ENCODE results near the gene AS3MT. TPM values are rescaled to one million over a fixed set of nuclear protein-coding genes. Genes with fewer than 3 reads are reported as not detected.

Gene AS3MT
- total and polyA plus RNA-seq, 11 donors, result 5.2 to 42.2 (median 15.8) TPM

GRCh38 chr10:102941401-102941800 lies 72.1 kb downstream of the AS3MT start:
- Histone ChIP-seq H3K4me1 (peaks cover 0 to 22% (median 8%) of the 10 kb centered on the region in 12 donors), H3K27ac (no peak overlapping the region), H3K9me3 (no peaks in the 10 kb centered on the region), H3K27me3 (no peaks in the 10 kb centered on the region), H3K4me3 (no peak overlapping the region), H3K36me3 (peaks cover 0 to 8% (median 0%) of the 10 kb centered on the region in 9 donors)
- 95 to 100% (median 97%) methylated on average over 3 of the region's 3 CpGs for WGBS, 4 donors
- intact Hi-C loops (cut with DNase I), result no loop called here
- TF ChIP-seq CTCF (IDR thresholded peaks at IDR 0.05) (no peak), POLR2A (IDR thresholded peaks at IDR 0.05) (no peak)
- DNase-seq (no peak), ATAC-seq (no peak)

GRCh38 chr10:102945449-102945848 lies 76.2 kb downstream of the AS3MT start:
- TF ChIP-seq POLR2A (IDR thresholded peaks at IDR 0.05), result no peak
- TF ChIP-seq CTCF (IDR thresholded peaks at IDR 0.05), result no peak
- H3K27ac ChIP-seq, result no peak overlapping the region
- DNase-seq (no peak), ATAC-seq (no peak)
- peaks cover 0 to 22% (median 8%) of the 10 kb centered on the region in 12 donors for H3K4me1 ChIP-seq
- intact Hi-C loops (cut with DNase I), result no loop called here
- H3K9me3 ChIP-seq, result no peaks in the 10 kb centered on the region
- 85 to 94% (median 91%) methylated on average over 3 of the region's 3 CpGs for WGBS, 4 donors
- H3K27me3 ChIP-seq, result no peaks in the 10 kb centered on the region
- no peak overlapping the region for H3K4me3 ChIP-seq
- peaks cover 0 to 4% (median 0%) of the 10 kb centered on the region in 9 donors for H3K36me3 ChIP-seq

GRCh38 chr10:102945962-102946361 lies 76.7 kb downstream of the AS3MT start:
- ATAC-seq, result peak in 1 of 4 donors; percentile 20
- no peak for DNase-seq
- H3K4me1 ChIP-seq, result peaks cover 0 to 22% (median 8%) of the 10 kb centered on the region in 12 donors
- WGBS, 4 donors, result 82 to 94% (median 88%) methylated on average over 2 of the region's 2 CpGs
- H3K4me3 ChIP-seq, result no peak overlapping the region
- TF ChIP-seq CTCF (IDR thresholded peaks at IDR 0.05) (no peak), POLR2A (IDR thresholded peaks at IDR 0.05) (no peak)
- no peaks in the 10 kb centered on the region for H3K27me3 ChIP-seq
- H3K36me3 ChIP-seq, result no peaks in the 10 kb centered on the region
- H3K27ac ChIP-seq, result no peak overlapping the region
- intact Hi-C loops (cut with DNase I), result no loop called here
- no peaks in the 10 kb centered on the region for H3K9me3 ChIP-seq

GRCh38 chr10:102946992-102947391 lies 77.7 kb downstream of the AS3MT start:
- Histone ChIP-seq H3K9me3 (no peaks in the 10 kb centered on the region), H3K27me3 (no peaks in the 10 kb centered on the region), H3K27ac (no peak overlapping the region), H3K4me1 (peaks cover 0 to 22% (median 8%) of the 10 kb centered on the region in 12 donors), H3K36me3 (no peaks in the 10 kb centered on the region), H3K4me3 (no peak overlapping the region)
- intact Hi-C loops (cut with DNase I), result no loop called here
- no peak for ATAC-seq
- WGBS, 4 donors, result 86 to 92% (median 90%) methylated on average over 2 of the region's 2 CpGs
- TF ChIP-seq CTCF (IDR thresholded peaks at IDR 0.05), result no peak
- TF ChIP-seq POLR2A (IDR thresholded peaks at IDR 0.05), result no peak
- DNase-seq, result no peak

All from heart left ventricle (tissue), 16 donors.